Stimulated activated CD4-positive, alpha-beta T cell treated with anti-CD3 and anti-CD28 coated beads, Interleukin-12 subunit alpha, Interleukin-12 subunit beta, amount 100 ng/mL, for 4 hours (primary cell): ENCODE results near the gene CACNG3.
"Not testable (repeated sequence)": the region's sequence is repeated elsewhere in the genome, so short reads cannot be mapped to it uniquely, and the experiment has no call there.

Experiments
- DNase-seq: peaks from one replicate; pipeline ENCODE4 v3.0.0-alpha.2; 2020

Gene CACNG3

GRCh38 chr16:24281466-24281865, 25.3 kb downstream of the CACNG3 start:
- DNase-seq, result no peak

GRCh38 chr16:24282141-24282540, 26.0 kb downstream of the CACNG3 start:
- DNase-seq, result no peak

- no peak for DNase-seq
Observed at GRCh38 chr16:24286741-24287405, 30.7 kb downstream of the CACNG3 start.

- no peak for DNase-seq
Observed at GRCh38 chr16:24288516-24288915, 32.4 kb downstream of the CACNG3 start.

GRCh38 chr16:24289166-24289700, 33.1 kb downstream of the CACNG3 start:
- no peak for DNase-seq

- no peak for DNase-seq
Observed at GRCh38 chr16:24291932-24292331, 35.8 kb downstream of the CACNG3 start.

GRCh38 chr16:24294131-24294530, 38.0 kb downstream of the CACNG3 start:
- DNase-seq, result no peak

- no peak for DNase-seq
Observed at GRCh38 chr16:24297375-24297774, 41.2 kb downstream of the CACNG3 start.

- no peak for DNase-seq
Observed at GRCh38 chr16:24298548-24299167, 42.5 kb downstream of the CACNG3 start.

GRCh38 chr16:24300750-24301149, 44.6 kb downstream of the CACNG3 start:
- DNase-seq, result not testable (repeated sequence)

- no peak for DNase-seq
Observed at GRCh38 chr16:24302636-24303035, 46.5 kb downstream of the CACNG3 start.

GRCh38 chr16:24308200-24308599, 52.1 kb downstream of the CACNG3 start:
- no peak for DNase-seq

GRCh38 chr16:24309258-24310142, 53.4 kb downstream of the CACNG3 start:
- DNase-seq, result peak; percentile 8

GRCh38 chr16:24315343-24315742, 59.2 kb downstream of the CACNG3 start:
- DNase-seq, result no peak

- DNase-seq, result no peak
Observed at GRCh38 chr16:24318680-24319079, 62.5 kb downstream of the CACNG3 start.

- no peak for DNase-seq
Observed at GRCh38 chr16:24319126-24319814, 63.1 kb downstream of the CACNG3 start.

GRCh38 chr16:24322106-24322505, 66.0 kb downstream of the CACNG3 start:
- no peak for DNase-seq

- DNase-seq, result no peak
Observed at GRCh38 chr16:24324421-24324820, 68.3 kb downstream of the CACNG3 start.

- DNase-seq, result no peak
Observed at GRCh38 chr16:24328835-24329452, 72.8 kb downstream of the CACNG3 start.

GRCh38 chr16:24332178-24332577, 76.0 kb downstream of the CACNG3 start:
- no peak for DNase-seq

GRCh38 chr16:24332582-24333090, 76.5 kb downstream of the CACNG3 start:
- no peak for DNase-seq

- no peak for DNase-seq
Observed at GRCh38 chr16:24336491-24336890, 80.4 kb downstream of the CACNG3 start.
